GM12892 (cell line): ENCODE measurements around the gene MICAL2.

Experiments
- DNase-seq: peaks from one replicate; pipeline ENCODE4 v3.0.0; 2011; ENCODE audit not compliant: insufficient read length
- FAIRE-seq: peaks from 2 replicates; lab custom pipeline; 2011; peaks lifted over from hg19 to GRCh38; lab: Jason Lieb, UNC
- POLR2A ChIP-seq: IDR thresholded peaks from 2 replicates; pipeline ENCODE4 v1.6.1; 2011; ENCODE audit warnings: low read depth, low read length, control low read depth
- POLR2AphosphoS5 ChIP-seq: IDR thresholded peaks from 2 replicates; pipeline ENCODE4 v1.6.1; 2011; ENCODE audit warnings: low read depth, low read length, control low read depth
- TAF1 ChIP-seq: IDR thresholded peaks from 2 replicates; pipeline ENCODE4 v1.6.1; 2011; ENCODE audit warnings: low read depth, mild to moderate bottlenecking, control low read depth, low read length, borderline replicate concordance

MICAL2 gene

GRCh38 chr11:12079726-12080556 lies 30.4 kb upstream of the MICAL2 start:
- no peak for DNase-seq
- TF ChIP-seq POLR2AphosphoS5 (no peak), TAF1 (no peak), POLR2A (no peak)
- no peak for FAIRE-seq

DNA sequence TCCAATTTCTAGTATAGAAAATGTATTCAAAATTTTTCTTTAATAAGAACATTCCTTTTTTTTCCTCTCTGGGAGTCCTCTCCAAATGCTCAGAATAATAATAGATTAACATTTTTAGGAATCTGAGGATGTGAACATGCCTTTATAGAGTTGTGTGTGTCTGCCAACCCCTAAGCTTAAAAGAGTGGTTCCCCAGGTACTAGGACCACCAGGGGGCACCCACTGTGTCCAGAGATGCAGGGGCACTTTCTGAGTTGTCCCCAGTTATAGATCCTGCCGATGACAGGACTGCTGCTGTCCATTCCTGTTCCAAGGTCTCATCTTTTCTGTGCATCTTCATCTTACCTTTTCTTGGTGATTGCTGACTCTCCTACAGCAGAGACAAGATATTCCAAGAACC lies 27.0 kb upstream of the MICAL2 start:
- DNase-seq (no peak), FAIRE-seq (no peak)
- TF ChIP-seq POLR2A (no peak), POLR2AphosphoS5 (no peak), TAF1 (no peak)

DNA sequence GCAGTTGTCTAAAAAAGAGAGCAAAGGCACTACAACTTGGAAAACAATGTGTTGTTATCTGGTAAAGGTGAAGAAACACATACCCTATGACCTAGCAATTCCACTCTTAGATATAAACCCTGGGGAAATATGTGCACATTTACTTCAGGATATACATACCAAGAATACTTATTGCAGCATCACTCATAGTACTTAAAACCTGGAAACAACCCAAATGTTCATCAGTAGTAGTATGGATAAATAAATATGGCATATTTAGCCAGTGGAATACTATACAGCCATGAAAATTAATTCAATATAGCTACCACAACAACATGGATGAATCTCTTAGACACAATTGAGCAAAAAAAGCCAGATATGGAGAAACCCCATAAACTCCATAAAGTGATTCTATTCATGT lies 26.1 kb upstream of the MICAL2 start:
- DNase-seq (no peak), FAIRE-seq (no peak)
- TF ChIP-seq POLR2AphosphoS5 (no peak), TAF1 (no peak)

- DNase-seq, result no peak
- no peak for FAIRE-seq
- no peak for TF ChIP-seq POLR2A
- no peak for TF ChIP-seq POLR2AphosphoS5
- no peak for TF ChIP-seq TAF1
These were observed 24.8 kb upstream of the MICAL2 start for GRCh38 chr11:12085371-12086251.

- FAIRE-seq (no peak), DNase-seq (no peak)
- TF ChIP-seq POLR2A, result no peak
- no peak for TF ChIP-seq TAF1
- TF ChIP-seq POLR2AphosphoS5, result no peak
These were observed 23.9 kb upstream of the MICAL2 start for GRCh38 chr11:12086271-12087074.

DNA sequence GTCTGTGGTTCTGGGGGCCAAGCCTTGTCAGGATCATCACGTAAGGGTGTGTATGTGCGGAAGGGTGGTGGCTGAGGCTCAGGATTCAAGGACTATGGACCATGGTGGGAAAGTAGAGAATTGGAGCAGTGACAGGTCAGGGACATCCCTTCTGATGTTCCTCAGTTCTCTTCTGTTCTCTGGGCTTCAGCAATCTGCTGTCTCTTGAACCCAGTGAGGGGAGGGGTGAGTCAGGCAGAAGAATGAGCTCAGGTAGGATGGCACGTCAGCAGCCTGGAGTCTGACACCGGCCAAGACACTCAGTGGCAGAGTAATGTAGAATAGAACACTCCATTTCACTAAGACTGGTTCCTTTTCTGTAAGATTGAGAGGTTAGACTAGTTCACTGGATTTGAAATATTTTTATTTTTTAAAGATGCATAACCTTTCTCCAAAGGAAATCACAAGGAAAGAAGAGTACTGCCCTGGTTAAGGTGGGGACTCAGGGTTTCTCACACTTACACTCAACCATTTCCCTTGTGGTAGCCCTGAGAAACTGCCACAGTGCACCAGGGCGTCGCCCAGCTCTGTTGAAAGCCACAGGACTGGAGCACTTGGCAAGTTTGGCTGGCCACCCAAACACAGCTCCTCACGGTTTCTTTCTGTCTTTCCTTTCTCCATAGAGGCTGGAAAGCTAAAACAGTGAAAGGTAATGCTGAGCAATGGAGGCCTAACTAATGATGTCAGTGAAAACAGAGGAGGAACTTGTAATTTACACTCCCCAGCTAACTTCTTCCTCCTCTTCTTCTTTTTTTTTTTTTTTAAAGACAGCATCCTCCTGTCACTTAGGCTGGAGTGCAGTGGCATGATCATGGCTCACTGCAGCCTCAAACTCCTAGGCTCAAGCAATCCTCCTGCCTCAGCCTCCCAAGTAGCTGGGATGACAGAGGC lies 23.1 kb upstream of the MICAL2 start:
- TF ChIP-seq POLR2AphosphoS5, result no peak
- TF ChIP-seq TAF1, result no peak
- TF ChIP-seq POLR2A, result no peak
- FAIRE-seq, result no peak
- DNase-seq, result no peak

DNA sequence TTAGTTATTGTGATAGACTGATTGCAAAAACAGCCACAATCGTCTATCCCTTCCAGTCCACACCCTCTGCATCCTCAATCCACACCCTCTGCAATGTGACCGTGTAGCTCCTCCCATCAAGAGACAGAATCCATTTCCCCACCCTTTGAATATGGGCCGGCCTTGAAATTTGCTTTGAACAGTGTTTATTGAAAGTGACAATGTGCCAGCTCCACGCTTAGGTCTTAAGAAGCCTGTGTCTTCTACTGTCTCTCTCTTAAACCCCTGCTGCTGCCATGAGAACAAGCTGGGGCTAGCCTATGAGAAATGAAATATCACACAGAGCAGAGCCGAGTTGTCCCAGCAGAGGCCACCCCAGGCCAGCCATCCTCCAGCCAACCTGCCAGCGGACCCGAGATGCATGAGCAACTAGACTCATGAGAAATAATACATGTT lies 22.3 kb upstream of the MICAL2 start:
- TF ChIP-seq POLR2A (no peak), TAF1 (no peak), POLR2AphosphoS5 (no peak)
- FAIRE-seq, result no peak
- no peak for DNase-seq

GRCh38 chr11:12088531-12088930 lies 21.9 kb upstream of the MICAL2 start:
- TF ChIP-seq POLR2AphosphoS5 (no peak), TAF1 (no peak), POLR2A (no peak)
- DNase-seq (no peak), FAIRE-seq (no peak)

DNA sequence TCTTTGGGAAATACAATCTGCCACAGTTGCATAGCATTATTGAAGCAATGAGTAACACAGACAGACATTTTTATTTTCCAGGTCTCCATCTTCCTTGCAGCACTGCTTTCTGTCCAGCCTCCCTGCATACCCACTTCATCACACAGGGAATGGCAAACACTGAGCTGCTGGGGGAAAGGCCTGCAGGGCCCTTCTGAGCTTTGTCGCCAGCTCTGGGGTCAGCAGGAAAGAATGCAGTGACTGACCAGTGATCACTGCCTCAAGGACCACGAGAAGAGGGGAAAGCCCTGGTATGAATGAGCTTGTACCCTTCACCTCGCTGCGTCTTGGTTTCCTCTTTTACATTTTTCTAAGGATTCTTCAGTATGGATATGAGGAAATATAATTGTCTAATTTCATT lies 21.3 kb upstream of the MICAL2 start:
- FAIRE-seq (no peak), DNase-seq (no peak)
- TF ChIP-seq POLR2A (no peak), TAF1 (no peak), POLR2AphosphoS5 (no peak)

DNA sequence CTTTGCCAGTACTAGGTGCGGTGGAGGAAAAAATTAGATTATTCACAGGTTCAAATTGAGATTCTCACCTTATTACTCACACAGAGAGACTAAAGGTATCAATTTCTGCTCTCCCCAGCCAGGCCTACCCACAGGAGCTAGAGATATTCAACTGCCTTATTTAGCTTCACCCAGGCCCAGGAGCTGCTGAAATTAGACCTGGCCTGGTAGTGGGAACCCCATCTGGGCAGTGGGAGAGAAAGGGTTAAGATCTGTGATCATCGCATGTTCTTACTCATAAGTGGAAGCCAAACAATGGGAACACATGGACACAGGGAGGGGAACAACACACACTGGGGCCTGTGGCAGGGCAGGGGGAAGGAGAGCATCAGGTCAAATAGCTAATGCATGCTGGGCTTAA lies 20.9 kb upstream of the MICAL2 start:
- TF ChIP-seq POLR2AphosphoS5, result no peak
- TF ChIP-seq POLR2A, result no peak
- TF ChIP-seq TAF1, result no peak
- DNase-seq, result no peak
- FAIRE-seq, result no peak

DNA sequence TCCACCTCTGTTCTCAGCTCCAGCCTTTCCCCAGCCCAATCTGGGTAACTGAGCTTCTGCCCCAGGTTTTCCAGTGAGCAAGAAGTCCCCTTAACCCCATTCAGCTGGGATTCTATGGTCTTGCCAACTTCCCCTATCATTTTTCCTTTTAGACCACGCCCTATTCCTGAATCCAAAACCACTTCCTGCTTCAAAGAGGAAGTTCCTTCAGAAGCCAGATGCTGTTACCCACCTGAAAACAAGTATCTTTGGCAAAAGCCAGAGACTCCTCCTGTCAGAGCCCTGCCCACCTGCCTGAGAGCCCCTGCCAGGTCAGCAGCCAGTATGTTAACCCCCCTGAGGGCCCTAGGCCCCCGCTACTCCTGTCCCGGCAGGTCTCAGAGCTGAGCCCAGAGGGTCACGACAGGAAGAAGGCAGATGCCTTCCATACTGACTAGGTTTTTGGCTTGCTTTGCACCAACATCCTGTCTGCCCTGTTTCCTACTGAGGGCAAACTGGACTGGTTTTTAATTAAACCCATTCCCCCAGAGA lies 20.3 kb upstream of the MICAL2 start:
- no peak for FAIRE-seq
- TF ChIP-seq POLR2A (no peak), POLR2AphosphoS5 (no peak)
- DNase-seq, result no peak
